Activated CD4-positive, alpha-beta T cell treated with anti-CD3 and anti-CD28 coated beads, Interleukin-2, amount 10 ng/mL, durations not matched to agents 7 days and 5 days (primary cell): ENCODE measurements around the gene OTUD4. TPM values are rescaled to one million over a fixed set of nuclear protein-coding genes. Genes with fewer than 3 reads are reported as not detected.
"Not testable (repeated sequence)": the region's sequence is repeated elsewhere in the genome, so short reads cannot be mapped to it uniquely, and the experiment has no call there.

Source experiments
- CTCF ChIA-PET: fragments of 350-600 bp; sonication (Branson Sonifier 250); formaldehyde crosslinking; loops from one replicate; lab custom pipeline; 2021; ENCODE audit warnings: antibody characterized with exemption; lab: Charles Lee
- POLR2A ChIA-PET: fragments of 350-600 bp; sonication (Branson Sonifier 250); formaldehyde crosslinking; loops from one replicate; lab custom pipeline; 2021; ENCODE audit warnings: antibody characterized with exemption; lab: Charles Lee
- DNase-seq: peaks from one replicate; pipeline ENCODE4 v3.0.0-alpha.2; 2020
- H3K27ac Mint-ChIP-seq: one replicate; pipeline ENCODE4 v1.8.0; 2021; ENCODE audit warnings: mild to moderate bottlenecking, moderate library complexity, mixed read lengths
- H3K27me3 Mint-ChIP-seq: one replicate; pipeline ENCODE4 v1.8.0; 2021; ENCODE audit warnings: mixed read lengths
- H3K36me3 Mint-ChIP-seq: one replicate; pipeline ENCODE4 v1.8.0; 2021; ENCODE audit warnings: low read depth, mixed read lengths
- H3K4me1 Mint-ChIP-seq: one replicate; pipeline ENCODE4 v1.8.0; 2021; ENCODE audit warnings: mixed read lengths
- H3K4me3 Mint-ChIP-seq: one replicate; pipeline ENCODE4 v1.8.0; 2021; ENCODE audit warnings: mild to moderate bottlenecking, moderate library complexity, mixed read lengths
- H3K9me3 Mint-ChIP-seq: one replicate; pipeline ENCODE4 v1.8.0; 2021; ENCODE audit warnings: mixed read lengths
- total RNA-seq, 2 experiments: library from RNA; stranded (reverse); gene quantifications; one replicate each; pipeline ENCODE4 v1.2.3, GENCODE V29; 2021

OTUD4 gene
- total RNA-seq, 2 experiments from 2014 or later = 47.3 to 56.9 TPM

- Mint-ChIP-seq H3K4me1 (peaks cover 60% of the 10 kb centered on the region), H3K36me3 (peaks cover 69% of the 10 kb centered on the region), H3K27ac (peak overlapping the region; percentile 74), H3K4me3 (peak overlapping the region; percentile 2)
- H3K27me3 Mint-ChIP-seq, CTCF ChIA-PET, POLR2A ChIA-PET, H3K9me3 Mint-ChIP-seq, DNase-seq: not testable (repeated sequence)
These were observed 44.2 kb downstream of the OTUD4 start for GRCh38 chr4:145136219-145136618.

- ChIA-PET CTCF (interaction anchor here (0.9 kb wide), 1 partner anchor 10 kb away, joined by 3 read pairs; no protein-coding TSS in a partner anchor), POLR2A (no interaction called here)
- DNase-seq = no peak
- H3K9me3 Mint-ChIP-seq = peaks cover 2% of the 10 kb centered on the region
- H3K4me3 Mint-ChIP-seq = no peak overlapping the region
- H3K4me1 Mint-ChIP-seq = peaks cover 80% of the 10 kb centered on the region
- no peaks in the 10 kb centered on the region for H3K27me3 Mint-ChIP-seq
- H3K27ac Mint-ChIP-seq = peak overlapping the region; percentile 77
- peaks cover 71% of the 10 kb centered on the region for H3K36me3 Mint-ChIP-seq
These were observed 47.8 kb downstream of the OTUD4 start for GRCh38 chr4:145132511-145133098.

- Mint-ChIP-seq H3K4me1 (peaks cover 78% of the 10 kb centered on the region), H3K27ac (no peak overlapping the region), H3K27me3 (no peaks in the 10 kb centered on the region), H3K4me3 (no peak overlapping the region), H3K9me3 (peaks cover 2% of the 10 kb centered on the region), H3K36me3 (peaks cover 69% of the 10 kb centered on the region)
- POLR2A ChIA-PET = no interaction called here
- DNase-seq = no peak
- CTCF ChIA-PET = interaction anchor here (0.9 kb wide), 1 partner anchor 10 kb away, joined by 3 read pairs; no protein-coding TSS in a partner anchor
These were observed 48.5 kb downstream of the OTUD4 start for GRCh38 chr4:145131848-145132247.

- Mint-ChIP-seq H3K4me3 (peak overlapping the region; percentile 43), H3K9me3 (peaks cover 2% of the 10 kb centered on the region), H3K27ac (peak overlapping the region; percentile 85), H3K4me1 (peaks cover 80% of the 10 kb centered on the region), H3K36me3 (peaks cover 74% of the 10 kb centered on the region), H3K27me3 (no peaks in the 10 kb centered on the region)
- DNase-seq = no peak
- CTCF ChIA-PET = no interaction called here
- POLR2A ChIA-PET = no interaction called here
These were observed 49.5 kb downstream of the OTUD4 start for GRCh38 chr4:145130788-145131399.

GRCh38 chr4:145130130-145130529 lies 50.3 kb downstream of the OTUD4 start:
- H3K4me1 Mint-ChIP-seq = peaks cover 78% of the 10 kb centered on the region
- no peak for DNase-seq
- H3K27me3 Mint-ChIP-seq = no peaks in the 10 kb centered on the region
- no peak overlapping the region for H3K4me3 Mint-ChIP-seq
- H3K9me3 Mint-ChIP-seq = peaks cover 3% of the 10 kb centered on the region
- CTCF ChIA-PET = no interaction called here
- peak overlapping the region; percentile 85 for H3K27ac Mint-ChIP-seq
- POLR2A ChIA-PET = no interaction called here
- peaks cover 73% of the 10 kb centered on the region for H3K36me3 Mint-ChIP-seq

GRCh38 chr4:145125396-145125795 lies 55.0 kb downstream of the OTUD4 start:
- ChIA-PET CTCF (interaction anchor here (0.8 to 1.3 kb wide), 3 partner anchors 51 to 73 kb away, joined by 3 read pairs; no protein-coding TSS in a partner anchor), POLR2A (interaction anchor here (0.7 kb wide), 1 partner anchor 53 kb away, joined by 3 read pairs; no protein-coding TSS in a partner anchor)
- Mint-ChIP-seq H3K4me1 (peaks cover 47% of the 10 kb centered on the region), H3K9me3 (peaks cover 2% of the 10 kb centered on the region), H3K27ac (peak overlapping the region; percentile 95), H3K4me3 (no peak overlapping the region), H3K36me3 (peaks cover 69% of the 10 kb centered on the region), H3K27me3 (no peaks in the 10 kb centered on the region)
- DNase-seq = no peak

GRCh38 chr4:145108128-145108527 lies 72.3 kb downstream of the OTUD4 start:
- CTCF ChIA-PET = interaction anchor here (1.3 kb wide), 1 partner anchor 16 kb away, joined by 3 read pairs; no protein-coding TSS in a partner anchor
- Mint-ChIP-seq H3K4me3 (no peak overlapping the region), H3K36me3 (peaks cover 42% of the 10 kb centered on the region), H3K4me1 (no peaks in the 10 kb centered on the region), H3K27me3 (no peaks in the 10 kb centered on the region), H3K27ac (no peak overlapping the region), H3K9me3 (no peaks in the 10 kb centered on the region)
- POLR2A ChIA-PET = no interaction called here
- no peak for DNase-seq

GRCh38 chr4:145107126-145107525 lies 73.3 kb downstream of the OTUD4 start:
- DNase-seq = no peak
- Mint-ChIP-seq H3K4me1 (no peaks in the 10 kb centered on the region), H3K27ac (no peak overlapping the region), H3K9me3 (no peaks in the 10 kb centered on the region), H3K4me3 (no peak overlapping the region), H3K27me3 (no peaks in the 10 kb centered on the region), H3K36me3 (peaks cover 34% of the 10 kb centered on the region)
- ChIA-PET CTCF (interaction anchor here (0.9 kb wide), 1 partner anchor 8 kb away, joined by 3 read pairs; no protein-coding TSS in a partner anchor), POLR2A (no interaction called here)

- Mint-ChIP-seq H3K4me1 (peaks cover 11% of the 10 kb centered on the region), H3K27ac (peak overlapping the region; percentile 60), H3K9me3 (no peaks in the 10 kb centered on the region), H3K27me3 (no peaks in the 10 kb centered on the region), H3K4me3 (no peak overlapping the region), H3K36me3 (peaks cover 20% of the 10 kb centered on the region)
- POLR2A ChIA-PET = interaction anchor here (1.0 kb wide), 1 partner anchor 74 kb away, joined by 3 read pairs; no protein-coding TSS in a partner anchor
- CTCF ChIA-PET = interaction anchor here (0.7 to 1.8 kb wide), 2 partner anchors 10 to 546 kb away, joined by 3 read pairs; no protein-coding TSS in a partner anchor
- no peak for DNase-seq
These were observed 76.9 kb downstream of the OTUD4 start for GRCh38 chr4:145103496-145103895.

- Mint-ChIP-seq H3K27ac (no peak overlapping the region), H3K27me3 (no peaks in the 10 kb centered on the region), H3K4me3 (no peak overlapping the region), H3K9me3 (no peaks in the 10 kb centered on the region), H3K4me1 (peaks cover 11% of the 10 kb centered on the region), H3K36me3 (peaks cover 15% of the 10 kb centered on the region)
- no peak for DNase-seq
- POLR2A ChIA-PET = no interaction called here
- CTCF ChIA-PET = interaction anchor here (0.6 to 2.7 kb wide), 2 partner anchors 10 to 77 kb away, joined by 4 to 14 read pairs; no protein-coding TSS in a partner anchor
These were observed 77.8 kb downstream of the OTUD4 start for GRCh38 chr4:145102619-145103018.

GRCh38 chr4:145101091-145101490 lies 79.3 kb downstream of the OTUD4 start:
- Mint-ChIP-seq H3K4me3 (no peak overlapping the region), H3K27ac (no peak overlapping the region), H3K36me3 (peaks cover 7% of the 10 kb centered on the region), H3K9me3 (no peaks in the 10 kb centered on the region), H3K4me1 (peaks cover 18% of the 10 kb centered on the region), H3K27me3 (no peaks in the 10 kb centered on the region)
- ChIA-PET POLR2A (no interaction called here), CTCF (interaction anchor here (1.1 to 3.0 kb wide), 3 partner anchors 11 to 59 kb away, joined by 4 to 14 read pairs (median 11); no protein-coding TSS in a partner anchor)
- DNase-seq = no peak

- Mint-ChIP-seq H3K36me3 (peaks cover 12% of the 10 kb centered on the region), H3K4me1 (peaks cover 25% of the 10 kb centered on the region), H3K27me3 (no peaks in the 10 kb centered on the region), H3K9me3 (peaks cover 2% of the 10 kb centered on the region), H3K27ac (peak overlapping the region; percentile 98), H3K4me3 (peak overlapping the region; percentile 94)
- CTCF ChIA-PET = interaction anchor here (2.3 to 3.0 kb wide), 3 partner anchors 13 to 78 kb away, joined by 5 to 13 read pairs (median 11); no protein-coding TSS in a partner anchor
- POLR2A ChIA-PET = no interaction called here
- DNase-seq = no peak
These were observed 80.7 kb downstream of the OTUD4 start for GRCh38 chr4:145099653-145100052.

GRCh38 chr4:145098675-145099037 lies 81.7 kb downstream of the OTUD4 start:
- peak; percentile 43 for DNase-seq
- H3K36me3 Mint-ChIP-seq = peaks cover 22% of the 10 kb centered on the region
- H3K27me3 Mint-ChIP-seq = no peaks in the 10 kb centered on the region
- POLR2A ChIA-PET = no interaction called here
- peaks cover 27% of the 10 kb centered on the region for H3K4me1 Mint-ChIP-seq
- peak overlapping the region; percentile 98 for H3K27ac Mint-ChIP-seq
- H3K4me3 Mint-ChIP-seq = peak overlapping the region; percentile 94
- CTCF ChIA-PET = interaction anchor here (0.9 to 3.0 kb wide), 6 partner anchors 11 to 79 kb away, joined by 3 to 13 read pairs (median 5); no protein-coding TSS in a partner anchor
- peaks cover 2% of the 10 kb centered on the region for H3K9me3 Mint-ChIP-seq
